OCI-LY1 (cell line): ENCODE results near the gene ME3.

Experiments
- H2AFZ ChIP-seq: fragments of 200-600 bp; sonication (generic), shearing (Covaris generic); 2 replicates; pipeline ENCODE4 v1.6.0; 2014; ENCODE audit warnings: antibody characterized with exemption, mild to moderate bottlenecking, low read length
- H3F3A ChIP-seq: fragments of 200-600 bp; sonication (generic), shearing (Covaris generic); 2 replicates; pipeline ENCODE4 v1.6.0; 2014; ENCODE audit warnings: mild to moderate bottlenecking, antibody characterized with exemption, low read length, moderate library complexity; ENCODE audit not compliant: insufficient read depth
- H3K27ac ChIP-seq: fragments of 200-600 bp; sonication (generic); 2 replicates; pipeline ENCODE4 v1.5.1; 2014; ENCODE audit warnings: low read length, mixed run types, mild to moderate bottlenecking, low read depth; ENCODE audit not compliant: poor library complexity, severe bottlenecking
- H3K27me3 ChIP-seq: fragments of 200-600 bp; sonication (generic); 2 replicates; pipeline ENCODE4 v1.6.0; 2014; ENCODE audit warnings: antibody characterized with exemption, mild to moderate bottlenecking, low read length, moderate library complexity; ENCODE audit not compliant: insufficient read depth
- H3K36me3 ChIP-seq: fragments of 200-600 bp; sonication (generic); 2 replicates; pipeline ENCODE4 v1.6.1; 2014; ENCODE audit warnings: mild to moderate bottlenecking, antibody characterized with exemption, low read length, moderate library complexity, mixed read lengths; ENCODE audit not compliant: insufficient read depth
- H3K4me1 ChIP-seq: fragments of 200-600 bp; sonication (generic); 2 replicates; pipeline ENCODE4 v1.5.1; 2014; ENCODE audit warnings: mild to moderate bottlenecking, low read length, moderate library complexity; ENCODE audit not compliant: insufficient read depth, severe bottlenecking
- H3K4me2 ChIP-seq: fragments of 200-600 bp; sonication (generic), shearing (Covaris generic); 2 replicates; pipeline ENCODE4 v1.6.1; 2014; ENCODE audit warnings: low read length
- H3K4me3 ChIP-seq: fragments of 200-600 bp; sonication (generic); 2 replicates; pipeline ENCODE4 v1.5.1; 2014; ENCODE audit warnings: low read length, low read depth, mild to moderate bottlenecking, mixed read lengths; ENCODE audit not compliant: poor library complexity, severe bottlenecking
- H3K79me2 ChIP-seq: fragments of 200-600 bp; shearing (Covaris generic); 2 replicates; pipeline ENCODE4 v1.6.1; 2016; ENCODE audit warnings: mixed run types, low read length, mixed read lengths; ENCODE audit not compliant: insufficient read depth
- H3K9ac ChIP-seq: fragments of 200-600 bp; sonication (generic), shearing (Covaris generic); 2 replicates; pipeline ENCODE4 v1.6.1; 2014; ENCODE audit warnings: mild to moderate bottlenecking, low read length, mixed read lengths
- H3K9me2 ChIP-seq: fragments of 200-600 bp; sonication (generic), shearing (Covaris generic); 2 replicates; pipeline ENCODE4 v1.6.1; 2014; ENCODE audit warnings: low read depth, mild to moderate bottlenecking, low read length, mixed read lengths
- H3K9me3 ChIP-seq: fragments of 200-600 bp; shearing (Covaris generic); 2 replicates; pipeline ENCODE4 v1.6.1; 2014; ENCODE audit warnings: low read length, mixed read lengths
- H4K20me1 ChIP-seq: fragments of 200-600 bp; sonication (generic), shearing (Covaris generic); 2 replicates; pipeline ENCODE4 v1.6.0; 2016; ENCODE audit warnings: mild to moderate bottlenecking, low read length; ENCODE audit not compliant: insufficient read depth
- CTCF ChIP-seq: fragments of 200-600 bp; sonication (generic), shearing (Covaris generic); IDR thresholded peaks from 2 replicates; pipeline ENCODE4 v1.5.1; 2017; ENCODE audit warnings: mild to moderate bottlenecking, antibody characterized with exemption, low read length, moderate library complexity, mixed read lengths
- EZH2 ChIP-seq: fragments of 200-600 bp; sonication (generic), shearing (Covaris generic); IDR thresholded peaks from 2 replicates; pipeline ENCODE4 v1.8.0; 2017; ENCODE audit warnings: borderline replicate concordance, mixed run types, mild to moderate bottlenecking, antibody characterized with exemption, low read length, moderate library complexity, mixed read lengths

The ME3 gene

GRCh38 chr11:86477495-86478155 lies 194.8 kb downstream of the ME3 start:
- no peak overlapping the region for H3K4me3 ChIP-seq
- H4K20me1 ChIP-seq, result no peaks in the 10 kb centered on the region
- H3K36me3 ChIP-seq, result no peaks in the 10 kb centered on the region
- no peaks in the 10 kb centered on the region for H3K4me1 ChIP-seq
- no peaks in the 10 kb centered on the region for H3F3A ChIP-seq
- no peak overlapping the region for H3K9ac ChIP-seq
- no peak overlapping the region for H2AFZ ChIP-seq
- H3K4me2 ChIP-seq, result no peak overlapping the region
- H3K27me3 ChIP-seq, result no peaks in the 10 kb centered on the region; the same call in 1 of the 2 replicates
- no peaks in the 10 kb centered on the region for H3K9me3 ChIP-seq
- no peaks in the 10 kb centered on the region for H3K79me2 ChIP-seq
- TF ChIP-seq CTCF (no peak), EZH2 (no peak)
- no peak overlapping the region for H3K27ac ChIP-seq
- H3K9me2 ChIP-seq, result no peaks in the 10 kb centered on the region

GRCh38 chr11:86476109-86476861 lies 196.1 kb downstream of the ME3 start:
- no peak for TF ChIP-seq EZH2
- TF ChIP-seq CTCF, result no peak
- Histone ChIP-seq H4K20me1 (no peaks in the 10 kb centered on the region), H3K9me3 (no peaks in the 10 kb centered on the region), H3K9ac (no peak overlapping the region), H3K79me2 (no peaks in the 10 kb centered on the region), H3K9me2 (no peaks in the 10 kb centered on the region), H3K4me1 (no peaks in the 10 kb centered on the region), H3K4me3 (no peak overlapping the region), H3K27ac (no peak overlapping the region), H3K27me3 (no peaks in the 10 kb centered on the region; the same call in 1 of the 2 replicates), H3K4me2 (no peak overlapping the region), H3F3A (no peaks in the 10 kb centered on the region), H3K36me3 (no peaks in the 10 kb centered on the region), H2AFZ (no peak overlapping the region)

DNA sequence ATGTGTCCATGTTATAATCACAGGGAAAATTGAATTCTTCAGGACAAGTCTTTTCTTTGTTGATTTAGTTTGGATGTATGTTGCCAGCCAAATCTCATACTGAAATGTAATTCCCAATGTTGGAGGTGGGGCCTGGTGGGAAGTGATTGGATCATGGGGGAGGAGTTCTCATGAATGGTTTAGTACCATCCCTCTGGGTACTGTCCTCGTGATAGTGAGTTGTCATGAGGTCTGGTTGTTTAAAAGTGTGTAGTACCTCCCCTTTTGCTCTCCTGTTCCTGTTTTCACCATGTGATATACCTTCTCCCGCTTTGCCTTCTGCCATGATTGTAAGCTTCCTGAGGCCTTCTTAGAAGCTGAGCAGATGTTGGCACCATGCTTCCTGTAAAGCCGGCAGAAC lies 197.4 kb downstream of the ME3 start:
- Histone ChIP-seq H3K79me2 (no peaks in the 10 kb centered on the region), H3K9me2 (no peaks in the 10 kb centered on the region), H3K4me1 (no peaks in the 10 kb centered on the region), H3K9me3 (no peaks in the 10 kb centered on the region), H3K4me3 (no peak overlapping the region), H3F3A (no peaks in the 10 kb centered on the region), H3K27me3 (no peaks in the 10 kb centered on the region; the same call in 1 of the 2 replicates), H3K27ac (no peak overlapping the region), H3K36me3 (no peaks in the 10 kb centered on the region), H3K9ac (no peak overlapping the region), H2AFZ (no peak overlapping the region), H3K4me2 (no peak overlapping the region), H4K20me1 (no peaks in the 10 kb centered on the region)
- TF ChIP-seq EZH2 (no peak), CTCF (no peak)
